Measurements from ENCODE around the gene PDE7B.
A peak's percentile ranks its signal among the peaks of the same experiment; 100 is the strongest.

The PDE7B gene
- long read RNA-seq, partial matches to known transcripts = 0 of 1 reads
- long read RNA-seq, other reads (novel, unspliced or antisense) = 1 of 1 reads

GRCh38 chr6:135851442-135852271 is at the start of gene PDE7B:
Gene PDE7B (plus strand): TSS chr6:135851701.
- peak; percentile 48; the same call in 1 of the 2 replicates for TF ChIP-seq POLR2AphosphoS5 (IDR thresholded peaks at IDR 0.05; ENCODE audit: low read depth)
- TF ChIP-seq SPI1 (IDR thresholded peaks at IDR 0.05; ENCODE audit: borderline replicate concordance, low read depth) = no peak
- no peak for TF ChIP-seq REST (IDR thresholded peaks at IDR 0.05; ENCODE audit: insufficient replicate concordance, low read depth)
- no peak for TF ChIP-seq CTCF (IDR thresholded peaks at IDR 0.05; ENCODE audit: insufficient read depth, low read length)
- TF ChIP-seq GABPA (IDR thresholded peaks at IDR 0.05; ENCODE audit: low read depth) = no peak
- Histone ChIP-seq H3K27me3 (ENCODE audit: insufficient read depth, poor library complexity, severe bottlenecking) (no peaks in the 10 kb centered on the region), H3K4me3 (replicated peaks; ENCODE audit: insufficient read depth, low read length) (no peak within 1 kb of the TSS), H3K27ac (replicated peaks) (peak within 1 kb of the TSS; percentile 49)
- DNase-seq (ENCODE audit: low read depth in 1 of 2, low spot score in 1 of 2) = peak; percentile 14 to 83

- no peaks in the 10 kb centered on the region for H3K27me3 ChIP-seq (ENCODE audit: insufficient read depth, poor library complexity, severe bottlenecking)
- DNase-seq (ENCODE audit: low read depth in 1 of 2, low spot score in 1 of 2) = no peak
- TF ChIP-seq GABPA (IDR thresholded peaks at IDR 0.05; ENCODE audit: low read depth) = no peak
- TF ChIP-seq REST (IDR thresholded peaks at IDR 0.05; ENCODE audit: insufficient replicate concordance, low read depth) = no peak
- TF ChIP-seq POLR2AphosphoS5 (IDR thresholded peaks at IDR 0.05; ENCODE audit: low read depth) = no peak
- TF ChIP-seq SPI1 (IDR thresholded peaks at IDR 0.05; ENCODE audit: borderline replicate concordance, low read depth) = no peak
- TF ChIP-seq CTCF (IDR thresholded peaks at IDR 0.05; ENCODE audit: insufficient read depth, low read length) = no peak
- no peak overlapping the region for H3K27ac ChIP-seq (replicated peaks)
- no peak overlapping the region for H3K4me3 ChIP-seq (replicated peaks; ENCODE audit: insufficient read depth, low read length)
Measured at GRCh38 chr6:135801755-135802465, 49.6 kb upstream of the PDE7B start.

- no peak for TF ChIP-seq REST (IDR thresholded peaks at IDR 0.05; ENCODE audit: insufficient replicate concordance, low read depth)
- no peak for TF ChIP-seq POLR2AphosphoS5 (IDR thresholded peaks at IDR 0.05; ENCODE audit: low read depth)
- TF ChIP-seq GABPA (IDR thresholded peaks at IDR 0.05; ENCODE audit: low read depth) = no peak
- TF ChIP-seq CTCF (IDR thresholded peaks at IDR 0.05; ENCODE audit: insufficient read depth, low read length) = no peak
- TF ChIP-seq SPI1 (IDR thresholded peaks at IDR 0.05; ENCODE audit: borderline replicate concordance, low read depth) = no peak
- no peak overlapping the region for H3K27ac ChIP-seq (replicated peaks)
- no peak for DNase-seq (ENCODE audit: low read depth in 1 of 2, low spot score in 1 of 2)
- no peaks in the 10 kb centered on the region for H3K27me3 ChIP-seq (ENCODE audit: insufficient read depth, poor library complexity, severe bottlenecking)
- no peak overlapping the region for H3K4me3 ChIP-seq (replicated peaks; ENCODE audit: insufficient read depth, low read length)
Measured at GRCh38 chr6:135810486-135810885, 41.0 kb upstream of the PDE7B start.
